Measurements from ENCODE around the gene RAD21L1. TPM values are rescaled to one million over a fixed set of nuclear protein-coding genes. Genes with fewer than 3 reads are reported as not detected.

Gene RAD21L1
- total RNA-seq, 4 donors from 2014 or later, result not detected

- WGBS, result 96% methylated on average over 4 of the region's 8 CpGs
- Histone ChIP-seq H3K4me1 (peaks cover 0 to 6% (median 3%) of the 10 kb centered on the region in 4 donors), H3K27ac (replicated peaks in 1 of 4) (no peak overlapping the region), H3K4me3 (no peak overlapping the region), H3K27me3 (no peaks in the 10 kb centered on the region), H3K36me3 (peaks cover 0 to 41% (median 20%) of the 10 kb centered on the region in 4 donors), H3K9me3 (no peaks in the 10 kb centered on the region)
- intact Hi-C loops (cut with DNase I), result no loop called here
- TF ChIP-seq POLR2A (IDR thresholded peaks at IDR 0.05; ENCODE audit: low read depth), result no peak
- TF ChIP-seq POLR2AphosphoS5 (IDR thresholded peaks at IDR 0.05), result no peak
- DNase-seq (ENCODE audit: extremely low spot score), result no peak
Observed at GRCh38 chr20:1294497-1294896, 68.7 kb downstream of the RAD21L1 start.

GRCh38 chr20:1295276-1295930, 69.6 kb downstream of the RAD21L1 start:
- DNase-seq (ENCODE audit: extremely low spot score), result no peak
- H3K36me3 ChIP-seq, result peaks cover 0 to 50% (median 25%) of the 10 kb centered on the region in 4 donors
- 93% methylated on average over 18 of the region's 20 CpGs for WGBS

GRCh38 chr20:1296117-1296610, 70.3 kb downstream of the RAD21L1 start:
- no peak for TF ChIP-seq CTCF (IDR thresholded peaks at IDR 0.05)
- no peak for TF ChIP-seq EP300 (IDR thresholded peaks at IDR 0.05)
- no peak for TF ChIP-seq POLR2AphosphoS5 (IDR thresholded peaks at IDR 0.05)
- TF ChIP-seq POLR2A (IDR thresholded peaks at IDR 0.05; ENCODE audit: low read depth), result no peak

More at GRCh38 chr20:1295276-1295930, 69.6 kb downstream of the RAD21L1 start:
- no peak overlapping the region for H3K27ac ChIP-seq (replicated peaks in 1 of 4)
- H3K4me1 ChIP-seq, result peaks cover 0 to 7% (median 3%) of the 10 kb centered on the region in 4 donors
- intact Hi-C loops (cut with DNase I), result no loop called here
- no peaks in the 10 kb centered on the region for H3K9me3 ChIP-seq
- no peak overlapping the region for H3K4me3 ChIP-seq
- no peaks in the 10 kb centered on the region for H3K27me3 ChIP-seq
- TF ChIP-seq POLR2AphosphoS5 (IDR thresholded peaks at IDR 0.05) (no peak), CTCF (IDR thresholded peaks at IDR 0.05) (no peak), POLR2A (IDR thresholded peaks at IDR 0.05; ENCODE audit: low read depth) (no peak), EP300 (IDR thresholded peaks at IDR 0.05) (no peak)

GRCh38 chr20:1296922-1297321, 71.1 kb downstream of the RAD21L1 start:
- H3K27ac ChIP-seq (replicated peaks in 1 of 4), result no peak overlapping the region
- intact Hi-C loops (cut with DNase I), result no loop called here
- peaks cover 0 to 59% (median 29%) of the 10 kb centered on the region in 4 donors for H3K36me3 ChIP-seq
- TF ChIP-seq POLR2A (IDR thresholded peaks at IDR 0.05; ENCODE audit: low read depth) (no peak), POLR2AphosphoS5 (IDR thresholded peaks at IDR 0.05) (no peak), CTCF (IDR thresholded peaks at IDR 0.05) (no peak)
- H3K4me3 ChIP-seq, result no peak overlapping the region
- H3K4me1 ChIP-seq, result peaks cover 0 to 11% (median 0%) of the 10 kb centered on the region in 4 donors
- no peaks in the 10 kb centered on the region for H3K27me3 ChIP-seq
- WGBS, result 93% methylated on average over 14 of the region's 14 CpGs
- no peak for DNase-seq (ENCODE audit: extremely low spot score)
- H3K9me3 ChIP-seq, result no peaks in the 10 kb centered on the region

More at GRCh38 chr20:1296117-1296610, 70.3 kb downstream of the RAD21L1 start:
- no peak overlapping the region for H3K27ac ChIP-seq (replicated peaks in 1 of 4)
- H3K4me1 ChIP-seq, result peaks cover 0 to 13% (median 1%) of the 10 kb centered on the region in 4 donors
- H3K36me3 ChIP-seq, result peaks cover 0 to 58% (median 29%) of the 10 kb centered on the region in 4 donors
- H3K9me3 ChIP-seq, result no peaks in the 10 kb centered on the region
- no peak for DNase-seq (ENCODE audit: extremely low spot score)
- H3K4me3 ChIP-seq, result no peak overlapping the region
- intact Hi-C loops (cut with DNase I), result no loop called here
- no peaks in the 10 kb centered on the region for H3K27me3 ChIP-seq
- 90% methylated on average over 13 of the region's 20 CpGs for WGBS

- H3K36me3 ChIP-seq, result peaks cover 0 to 59% (median 29%) of the 10 kb centered on the region in 4 donors
- TF ChIP-seq POLR2AphosphoS5 (IDR thresholded peaks at IDR 0.05) (no peak), EP300 (IDR thresholded peaks at IDR 0.05) (no peak), POLR2A (IDR thresholded peaks at IDR 0.05; ENCODE audit: low read depth) (no peak), CTCF (IDR thresholded peaks at IDR 0.05) (no peak)
- H3K4me1 ChIP-seq, result peaks cover 0 to 7% (median 0%) of the 10 kb centered on the region in 4 donors
- no peak overlapping the region for H3K4me3 ChIP-seq
- intact Hi-C loops (cut with DNase I), result no loop called here
- H3K27me3 ChIP-seq, result no peaks in the 10 kb centered on the region
- WGBS, result 100% methylated on average over 2 of the region's 2 CpGs
- DNase-seq (ENCODE audit: extremely low spot score), result no peak
- H3K9me3 ChIP-seq, result no peaks in the 10 kb centered on the region
- no peak overlapping the region for H3K27ac ChIP-seq (replicated peaks in 1 of 4)
Observed at GRCh38 chr20:1297486-1297885, 71.6 kb downstream of the RAD21L1 start.

Data from esophagus muscularis mucosa (tissue), 4 donors.